ENCODE measurements around the gene MAGOHB. TPM values are rescaled to one million over a fixed set of nuclear protein-coding genes. Genes with fewer than 3 reads are reported as not detected.
A peak's percentile ranks its signal among the peaks of the same experiment; 100 is the strongest.

Gene MAGOHB
- total and polyA plus RNA-seq, 10 of the 15 experiments (the other 5 are each of a cell fraction or from before 2014, with no cell fraction given) = 30.6 to 217 (median 55.2) TPM

DNA sequence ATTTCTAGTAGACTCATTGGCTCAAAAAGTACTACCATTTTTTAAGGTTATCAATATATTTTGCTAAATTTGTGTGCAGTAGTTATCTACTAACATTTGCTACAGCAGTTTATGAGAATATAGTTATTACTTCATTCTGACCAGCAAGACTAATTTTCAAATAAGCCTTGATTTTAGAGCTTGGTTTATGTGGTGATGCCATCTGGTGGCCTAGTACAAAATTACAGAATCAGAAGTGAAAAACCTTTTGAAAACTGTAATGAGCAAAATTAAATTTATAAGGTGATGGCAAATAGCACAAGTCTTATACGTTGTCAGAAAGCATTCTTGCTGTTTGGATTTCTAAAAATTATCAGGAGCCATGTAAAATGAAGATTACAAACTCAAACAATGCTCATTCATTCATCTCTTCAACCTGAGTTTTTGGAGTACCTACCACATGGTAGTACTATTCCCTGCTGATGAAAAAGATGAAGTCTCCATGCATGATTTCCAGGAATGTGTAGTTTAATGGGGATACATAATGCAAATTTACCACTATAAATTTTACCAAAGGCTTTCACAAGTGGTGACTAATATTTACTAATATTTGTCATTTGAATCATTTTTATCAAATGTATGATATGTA lies 51.0 kb downstream of the MAGOHB start:
- Histone ChIP-seq H2AFZ (ENCODE audit: control insufficient read depth, low read depth, low read length) (no peak overlapping the region), H3K9me3 (replicated peaks; ENCODE audit: control insufficient read depth, insufficient read depth, low read length) (peaks cover 6% of the 10 kb centered on the region; the same call in 2 of the 3 replicates), H3K4me3 (no peak overlapping the region), H3K36me3 (ENCODE audit: control insufficient read depth in 2 of 2, insufficient read depth in 2 of 2, low read length in 1 of 2) (no peaks in the 10 kb centered on the region), H4K20me1 (ENCODE audit: control insufficient read depth, insufficient read depth) (no peaks in the 10 kb centered on the region), H3K4me2 (ENCODE audit: control insufficient read depth, insufficient read depth) (no peak overlapping the region), H3K27me3 (replicated peaks in 1 of 2; ENCODE audit: control insufficient read depth in 2 of 2, insufficient read depth in 2 of 2, low read length in 1 of 2) (no peaks in the 10 kb centered on the region), H3K79me2 (ENCODE audit: control insufficient read depth, insufficient read depth, low read length) (no peaks in the 10 kb centered on the region), H3K4me1 (ENCODE audit: control insufficient read depth, insufficient read depth, low read length) (peaks cover 4% of the 10 kb centered on the region), H3K9ac (ENCODE audit: control insufficient read depth, insufficient read depth, low read length) (no peak overlapping the region), H3K27ac (ENCODE audit: control insufficient read depth, insufficient read depth) (no peak overlapping the region)
- ChIA-PET POLR2A (no interaction called here), RAD21 (ENCODE audit: unreplicated experiment) (interaction anchor here (0.6 to 4.1 kb wide), 5 partner anchors 21 to 325 kb away, joined by 4 to 28 read pairs (median 23); no protein-coding TSS in a partner anchor), CTCF (interaction anchor here (0.6 to 5.2 kb wide), 11 partner anchors 12 to 410 kb away, joined by 3 to 57 read pairs (median 4); no protein-coding TSS in a partner anchor), SMC1A (ENCODE audit: uncharacterized antibody, unreplicated experiment) (interaction anchor here (0.6 to 7.2 kb wide), 10 partner anchors 9 to 408 kb away, joined by 3 to 51 read pairs (median 4); no protein-coding TSS in a partner anchor)
- intact Hi-C loops (cut with micrococcal nuclease; ENCODE audit: unreplicated experiment) = loop anchor here (1.0 to 5.0 kb wide), 5 partner anchors 190 to 409 kb away; no protein-coding TSS in a partner anchor
- TF ChIP-seq, protein P1, sequence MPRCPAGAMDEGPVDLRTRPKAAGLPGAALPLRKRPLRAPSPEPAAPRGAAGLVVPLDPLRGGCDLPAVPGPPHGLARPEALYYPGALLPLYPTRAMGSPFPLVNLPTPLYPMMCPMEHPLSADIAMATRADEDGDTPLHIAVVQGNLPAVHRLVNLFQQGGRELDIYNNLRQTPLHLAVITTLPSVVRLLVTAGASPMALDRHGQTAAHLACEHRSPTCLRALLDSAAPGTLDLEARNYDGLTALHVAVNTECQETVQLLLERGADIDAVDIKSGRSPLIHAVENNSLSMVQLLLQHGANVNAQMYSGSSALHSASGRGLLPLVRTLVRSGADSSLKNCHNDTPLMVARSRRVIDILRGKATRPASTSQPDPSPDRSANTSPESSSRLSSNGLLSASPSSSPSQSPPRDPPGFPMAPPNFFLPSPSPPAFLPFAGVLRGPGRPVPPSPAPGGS (IDR thresholded peaks at IDR 0.05; ENCODE audit: borderline replicate concordance, insufficient read depth, low read depth, low read length, poor library complexity, severe bottlenecking) = no peak
- no peak for TF ChIP-seq BHLHE40 (IDR thresholded peaks at IDR 0.05; ENCODE audit: borderline replicate concordance in 1 of 2, low read depth in 2 of 2, low read length in 1 of 2)
- TF ChIP-seq, protein P2, sequence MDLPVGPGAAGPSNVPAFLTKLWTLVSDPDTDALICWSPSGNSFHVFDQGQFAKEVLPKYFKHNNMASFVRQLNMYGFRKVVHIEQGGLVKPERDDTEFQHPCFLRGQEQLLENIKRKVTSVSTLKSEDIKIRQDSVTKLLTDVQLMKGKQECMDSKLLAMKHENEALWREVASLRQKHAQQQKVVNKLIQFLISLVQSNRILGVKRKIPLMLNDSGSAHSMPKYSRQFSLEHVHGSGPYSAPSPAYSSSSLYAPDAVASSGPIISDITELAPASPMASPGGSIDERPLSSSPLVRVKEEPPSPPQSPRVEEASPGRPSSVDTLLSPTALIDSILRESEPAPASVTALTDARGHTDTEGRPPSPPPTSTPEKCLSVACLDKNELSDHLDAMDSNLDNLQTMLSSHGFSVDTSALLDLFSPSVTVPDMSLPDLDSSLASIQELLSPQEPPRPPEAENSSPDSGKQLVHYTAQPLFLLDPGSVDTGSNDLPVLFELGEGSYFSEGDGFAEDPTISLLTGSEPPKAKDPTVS (IDR thresholded peaks at IDR 0.05; ENCODE audit: low read depth, low read length) = no peak
- TF ChIP-seq MEF2A (IDR thresholded peaks at IDR 0.05; ENCODE audit: insufficient read depth, low read depth, low read length) = 0 out of 2 replicates have a peak, but pooled peaks have one; percentile 51
- TF ChIP-seq, protein P3, sequence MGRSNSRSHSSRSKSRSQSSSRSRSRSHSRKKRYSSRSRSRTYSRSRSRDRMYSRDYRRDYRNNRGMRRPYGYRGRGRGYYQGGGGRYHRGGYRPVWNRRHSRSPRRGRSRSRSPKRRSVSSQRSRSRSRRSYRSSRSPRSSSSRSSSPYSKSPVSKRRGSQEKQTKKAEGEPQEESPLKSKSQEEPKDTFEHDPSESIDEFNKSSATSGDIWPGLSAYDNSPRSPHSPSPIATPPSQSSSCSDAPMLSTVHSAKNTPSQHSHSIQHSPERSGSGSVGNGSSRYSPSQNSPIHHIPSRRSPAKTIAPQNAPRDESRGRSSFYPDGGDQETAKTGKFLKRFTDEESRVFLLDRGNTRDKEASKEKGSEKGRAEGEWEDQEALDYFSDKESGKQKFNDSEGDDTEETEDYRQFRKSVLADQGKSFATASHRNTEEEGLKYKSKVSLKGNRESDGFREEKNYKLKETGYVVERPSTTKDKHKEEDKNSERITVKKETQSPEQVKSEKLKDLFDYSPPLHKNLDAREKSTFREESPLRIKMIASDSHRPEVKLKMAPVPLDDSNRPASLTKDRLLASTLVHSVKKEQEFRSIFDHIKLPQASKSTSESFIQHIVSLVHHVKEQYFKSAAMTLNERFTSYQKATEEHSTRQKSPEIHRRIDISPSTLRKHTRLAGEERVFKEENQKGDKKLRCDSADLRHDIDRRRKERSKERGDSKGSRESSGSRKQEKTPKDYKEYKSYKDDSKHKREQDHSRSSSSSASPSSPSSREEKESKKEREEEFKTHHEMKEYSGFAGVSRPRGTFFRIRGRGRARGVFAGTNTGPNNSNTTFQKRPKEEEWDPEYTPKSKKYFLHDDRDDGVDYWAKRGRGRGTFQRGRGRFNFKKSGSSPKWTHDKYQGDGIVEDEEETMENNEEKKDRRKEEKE (IDR thresholded peaks at IDR 0.05) = no peak
- TF ChIP-seq RUNX3 (IDR thresholded peaks at IDR 0.05; ENCODE audit: low read length) = peak; percentile 23; the same call in 1 of the 2 replicates
- TF ChIP-seq RAD21 (IDR thresholded peaks at IDR 0.05; ENCODE audit: insufficient read depth, low read depth, low read length) = peak; percentile 96
- peak; percentile 97 for TF ChIP-seq SMC3 (IDR thresholded peaks at IDR 0.05; ENCODE audit: borderline replicate concordance, low read length)
- TF ChIP-seq NFIC (IDR thresholded peaks at IDR 0.05; ENCODE audit: low read depth, low read length) = 0 out of 2 replicates have a peak, but pooled peaks have one; percentile 40
- TF ChIP-seq, protein P4, sequence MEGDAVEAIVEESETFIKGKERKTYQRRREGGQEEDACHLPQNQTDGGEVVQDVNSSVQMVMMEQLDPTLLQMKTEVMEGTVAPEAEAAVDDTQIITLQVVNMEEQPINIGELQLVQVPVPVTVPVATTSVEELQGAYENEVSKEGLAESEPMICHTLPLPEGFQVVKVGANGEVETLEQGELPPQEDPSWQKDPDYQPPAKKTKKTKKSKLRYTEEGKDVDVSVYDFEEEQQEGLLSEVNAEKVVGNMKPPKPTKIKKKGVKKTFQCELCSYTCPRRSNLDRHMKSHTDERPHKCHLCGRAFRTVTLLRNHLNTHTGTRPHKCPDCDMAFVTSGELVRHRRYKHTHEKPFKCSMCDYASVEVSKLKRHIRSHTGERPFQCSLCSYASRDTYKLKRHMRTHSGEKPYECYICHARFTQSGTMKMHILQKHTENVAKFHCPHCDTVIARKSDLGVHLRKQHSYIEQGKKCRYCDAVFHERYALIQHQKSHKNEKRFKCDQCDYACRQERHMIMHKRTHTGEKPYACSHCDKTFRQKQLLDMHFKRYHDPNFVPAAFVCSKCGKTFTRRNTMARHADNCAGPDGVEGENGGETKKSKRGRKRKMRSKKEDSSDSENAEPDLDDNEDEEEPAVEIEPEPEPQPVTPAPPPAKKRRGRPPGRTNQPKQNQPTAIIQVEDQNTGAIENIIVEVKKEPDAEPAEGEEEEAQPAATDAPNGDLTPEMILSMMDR (IDR thresholded peaks at IDR 0.05 in 2 of 3, conservative IDR thresholded peaks at IDR 0.05 in 1 of 3; ENCODE audit: control insufficient read depth in 2 of 3, extremely low read depth in 1 of 3, insufficient read depth in 1 of 3, low read depth in 3 of 3, low read length in 3 of 3) = peak; percentile 45 to 69 (median 56); a peak in 5 of 6 replicates
- no peak for TF ChIP-seq TCF12 (IDR thresholded peaks at IDR 0.05; ENCODE audit: low read depth, low read length)
- in situ Hi-C loops (cut with MboI) = loop anchor here (5.0 kb wide), 1 partner anchor 325 kb away; no protein-coding TSS in a partner anchor
- FAIRE-seq = no peak
- BruUV-seq (replicated peaks) = no TSS peak
- peak; percentile 39; the same call in 2 of the 3 replicates for ATAC-seq
- DNase-seq (ENCODE audit: low read depth, low spot score) = no peak
- 0% methylated on average over 1 of the region's 1 CpG for WGBS (ENCODE audit: insufficient coverage, insufficient replicate concordance, low lambda C conversion rate, missing lambda C conversion rate)

Data from GM12878 (cell line).